Measurements from ENCODE around the gene TMEM237.

The TMEM237 gene

GRCh38 chr2:201639205-201639604 lies 4.1 kb downstream of the TMEM237 start:
- no peaks in the 10 kb centered on the region for H4K20me1 ChIP-seq (ENCODE audit: control insufficient read depth, insufficient read depth, low read depth, low read length)
- no peaks in the 10 kb centered on the region; the same call in 1 of the 2 replicates for H3K27me3 ChIP-seq (ENCODE audit: control insufficient read depth, low read length)
- H3F3A ChIP-seq (ENCODE audit: control insufficient read depth, insufficient read depth) = no peaks in the 10 kb centered on the region
- peaks cover 7% of the 10 kb centered on the region; the same call in 1 of the 2 replicates for H3K79me2 ChIP-seq (ENCODE audit: control insufficient read depth, low read length)
- peaks cover 7% of the 10 kb centered on the region; the same call in 1 of the 2 replicates for H3K36me3 ChIP-seq (ENCODE audit: control insufficient read depth, low read length)
- no peak overlapping the region for H3K4me3 ChIP-seq (ENCODE audit: low read length)
- no peak overlapping the region for H3K27ac ChIP-seq (ENCODE audit: low read depth, low read length)
- H3K4me2 ChIP-seq (ENCODE audit: low read length) = no peak overlapping the region
- H3K4me1 ChIP-seq (ENCODE audit: control insufficient read depth, low read length) = peaks cover 12% of the 10 kb centered on the region
- no peaks in the 10 kb centered on the region for H3K9me3 ChIP-seq (ENCODE audit: control insufficient read depth, insufficient read depth, low read length)
- TF ChIP-seq CTCF (IDR thresholded peaks at IDR 0.05; ENCODE audit: low read depth, low read length, poor library complexity, severe bottlenecking) = no peak
- TF ChIP-seq EZH2phosphoT487 (IDR thresholded peaks at IDR 0.05; ENCODE audit: borderline replicate concordance, low read length) = no peak
- no peaks in the 10 kb centered on the region for H3K9me2 ChIP-seq (replicated peaks; ENCODE audit: control insufficient read depth, low read length)

GRCh38 chr2:201638326-201638725 lies 5.0 kb downstream of the TMEM237 start:
- Histone ChIP-seq H3K36me3 (ENCODE audit: control insufficient read depth, low read length) (peaks cover 12% of the 10 kb centered on the region), H3K9me2 (replicated peaks; ENCODE audit: control insufficient read depth, low read length) (no peaks in the 10 kb centered on the region), H3K27ac (ENCODE audit: low read depth, low read length) (no peak overlapping the region), H3F3A (ENCODE audit: control insufficient read depth, insufficient read depth) (no peaks in the 10 kb centered on the region), H3K9me3 (ENCODE audit: control insufficient read depth, insufficient read depth, low read length) (no peaks in the 10 kb centered on the region), H3K4me1 (ENCODE audit: control insufficient read depth, low read length) (peaks cover 7% of the 10 kb centered on the region), H3K4me3 (ENCODE audit: low read length) (no peak overlapping the region), H3K4me2 (ENCODE audit: low read length) (no peak overlapping the region), H3K79me2 (ENCODE audit: control insufficient read depth, low read length) (peaks cover 7% of the 10 kb centered on the region; the same call in 1 of the 2 replicates), H4K20me1 (ENCODE audit: control insufficient read depth, insufficient read depth, low read depth, low read length) (no peaks in the 10 kb centered on the region), H3K27me3 (ENCODE audit: control insufficient read depth, low read length) (no peaks in the 10 kb centered on the region)
- TF ChIP-seq CTCF (IDR thresholded peaks at IDR 0.05; ENCODE audit: low read depth, low read length, poor library complexity, severe bottlenecking) (no peak), EZH2phosphoT487 (IDR thresholded peaks at IDR 0.05; ENCODE audit: borderline replicate concordance, low read length) (no peak)

GRCh38 chr2:201633661-201634249 lies 9.5 kb downstream of the TMEM237 start:
- Histone ChIP-seq H4K20me1 (ENCODE audit: control insufficient read depth, insufficient read depth, low read depth, low read length) (no peaks in the 10 kb centered on the region), H3K36me3 (ENCODE audit: control insufficient read depth, low read length) (peaks cover 24% of the 10 kb centered on the region), H3K4me2 (ENCODE audit: low read length) (no peak overlapping the region), H3K79me2 (ENCODE audit: control insufficient read depth, low read length) (no peaks in the 10 kb centered on the region), H3K9me2 (replicated peaks; ENCODE audit: control insufficient read depth, low read length) (no peaks in the 10 kb centered on the region), H3K4me1 (ENCODE audit: control insufficient read depth, low read length) (no peaks in the 10 kb centered on the region), H3K27ac (ENCODE audit: low read depth, low read length) (no peak overlapping the region), H3K9me3 (ENCODE audit: control insufficient read depth, insufficient read depth, low read length) (no peaks in the 10 kb centered on the region), H3K27me3 (ENCODE audit: control insufficient read depth, low read length) (no peaks in the 10 kb centered on the region), H3F3A (ENCODE audit: control insufficient read depth, insufficient read depth) (no peaks in the 10 kb centered on the region), H3K4me3 (ENCODE audit: low read length) (no peak overlapping the region)
- TF ChIP-seq CTCF (IDR thresholded peaks at IDR 0.05; ENCODE audit: low read depth, low read length, poor library complexity, severe bottlenecking) (no peak), EZH2phosphoT487 (IDR thresholded peaks at IDR 0.05; ENCODE audit: borderline replicate concordance, low read length) (no peak)
